Fibroblast of lung (primary cell): Measurements from ENCODE around the gene ARHGAP18. TPM values are rescaled to one million over a fixed set of nuclear protein-coding genes. Genes with fewer than 3 reads are reported as not detected.
A peak's percentile ranks its signal among the peaks of the same experiment; 100 is the strongest.

Source experiments
- DNase-seq, 2 donors: peaks; one replicate each; pipeline versions ENCODE4 v3.0.0 to v3.0.0-alpha.2; 2010; ENCODE audit warnings: low read depth in 2 of 2
- H2AFZ ChIP-seq: 2 replicates; pipeline ENCODE4 v1.5.1; 2012; ENCODE audit warnings: low read length, control low read depth, inconsistent platforms
- H3K27ac ChIP-seq: 2 replicates; pipeline ENCODE4 v1.5.1; 2011; ENCODE audit warnings: low read length, control low read depth; ENCODE audit not compliant: insufficient read depth
- H3K27me3 ChIP-seq: 2 replicates; pipeline ENCODE4 v1.5.1; 2011; ENCODE audit warnings: mild to moderate bottlenecking, low read length; ENCODE audit not compliant: control insufficient read depth, insufficient read depth
- H3K36me3 ChIP-seq: 2 replicates; pipeline ENCODE4 v1.5.1; 2011; ENCODE audit warnings: low read length; ENCODE audit not compliant: control insufficient read depth, insufficient read depth
- H3K4me1 ChIP-seq: 2 replicates; pipeline ENCODE4 v1.5.1; 2011; ENCODE audit warnings: low read length; ENCODE audit not compliant: control insufficient read depth, insufficient read depth; ENCODE audit errors: extremely low read depth
- H3K4me2 ChIP-seq: 2 replicates; pipeline ENCODE4 v1.5.1; 2011; ENCODE audit warnings: low read length, control low read depth; ENCODE audit not compliant: insufficient read depth; ENCODE audit errors: extremely low read depth
- H3K4me3 ChIP-seq, 4 experiments: fragments of 200-600 bp in 1 of 4; sonication (generic) in 1 of 4; replicated peaks in 1 of 4; 2 replicates each; pipeline ENCODE4 v1.5.1; 2011 to 2016; ENCODE audit warnings: low read length in 4 of 4, low read depth in 3 of 4, mild to moderate bottlenecking in 3 of 4, control low read depth in 2 of 4, inconsistent platforms in 1 of 4, mixed read lengths in 1 of 4; ENCODE audit not compliant: insufficient read depth in 1 of 4; ENCODE audit errors: control extremely low read depth in 1 of 4
- H3K79me2 ChIP-seq: 2 replicates; pipeline ENCODE4 v1.5.1; 2012; ENCODE audit warnings: mild to moderate bottlenecking, low read length, inconsistent platforms; ENCODE audit not compliant: control insufficient read depth, insufficient read depth
- H3K9ac ChIP-seq: 2 replicates; pipeline ENCODE4 v1.5.1; 2011; ENCODE audit warnings: mild to moderate bottlenecking, low read length, control low read depth; ENCODE audit not compliant: insufficient read depth
- H3K9me3 ChIP-seq: 2 replicates; pipeline ENCODE4 v1.5.1; 2012; ENCODE audit warnings: low read depth, low read length; ENCODE audit not compliant: control insufficient read depth, insufficient read depth
- H4K20me1 ChIP-seq: 2 replicates; pipeline ENCODE4 v1.5.1; 2011; ENCODE audit warnings: low read length; ENCODE audit not compliant: control insufficient read depth, insufficient read depth; ENCODE audit errors: extremely low read depth
- CTCF ChIP-seq, 2 donors: IDR thresholded peaks in 1 of 2; conservative IDR thresholded peaks in 1 of 2; 1 replicate in 1 of 2; 2 replicates in 1 of 2; pipeline ENCODE4 v1.5.1; 2011 to 2012; ENCODE audit warnings: low read length in 2 of 2, control low read depth in 1 of 2, inconsistent platforms in 1 of 2, low read depth in 1 of 2, mild to moderate bottlenecking in 1 of 2
- EZH2 ChIP-seq: IDR thresholded peaks from 2 replicates; pipeline ENCODE4 v1.5.1; 2012; ENCODE audit warnings: low read length, control low read depth, mild to moderate bottlenecking; ENCODE audit errors: missing control alignments
- polyA plus RNA-seq, 2 donors: library from polyadenylated mRNA; depleted of rRNA in 1 of 2; stranded (reverse) in 1 of 2; unstranded in 1 of 2; fragments of >200 nt; gene quantifications; 2 replicates each; pipeline ENCODE4 v1.2.1, GENCODE V29; 2011 to 2012; ENCODE audit warnings: missing spikeins in 1 of 2
- total RNA-seq: library from RNA; depleted of rRNA; stranded (reverse); fragments of >200 nt; gene quantifications from 2 replicates; pipeline ENCODE4 v1.2.1, GENCODE V29; 2014

Gene ARHGAP18
- total and polyA plus RNA-seq, 2 donors (not counting 1 experiment from before 2014, with no cell fraction given), result 18.6 to 38.3 TPM

DNA sequence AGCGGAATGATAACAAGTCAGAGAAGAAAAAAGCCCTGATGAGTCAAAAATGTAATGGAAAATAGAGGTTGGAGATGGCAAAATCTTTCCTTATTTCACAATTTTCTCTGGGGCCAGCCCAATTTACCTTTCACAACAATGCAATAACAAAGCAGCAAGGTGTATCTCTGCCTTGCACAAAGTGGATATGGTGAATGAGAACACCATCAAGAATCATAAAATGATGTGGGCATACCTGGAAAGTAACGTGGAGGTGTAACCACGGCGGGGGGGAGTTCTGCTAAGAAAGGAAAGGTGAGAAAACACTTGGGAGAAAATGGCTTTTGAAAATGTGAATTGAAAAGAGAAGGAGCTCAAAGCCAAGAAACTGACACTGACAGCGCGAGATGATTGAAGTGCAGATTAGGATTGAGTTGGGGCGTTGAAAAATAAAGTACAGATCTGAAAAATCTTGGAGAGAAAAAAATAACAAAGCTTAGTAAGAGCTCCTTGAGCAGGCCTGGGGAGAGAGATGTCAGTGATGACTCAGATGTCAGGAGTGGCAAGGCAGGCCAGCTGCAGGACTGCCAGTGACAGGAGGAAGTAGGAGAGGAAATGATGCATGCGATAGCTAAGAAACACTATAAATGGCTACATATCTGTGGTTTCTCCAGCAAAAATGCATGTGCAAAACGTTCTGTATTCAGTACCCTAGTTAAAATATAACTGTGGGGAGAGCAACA lies 26.2 kb downstream of the ARHGAP18 start:
- Histone ChIP-seq H3K36me3 (no peaks in the 10 kb centered on the region), H3K4me3 (no peak overlapping the region), H3K9ac (no peak overlapping the region), H3K9me3 (no peaks in the 10 kb centered on the region), H3K4me1 (peaks cover 28% of the 10 kb centered on the region), H3K27me3 (no peaks in the 10 kb centered on the region), H2AFZ (no peak overlapping the region), H3K27ac (peak overlapping the region; percentile 74), H4K20me1 (no peaks in the 10 kb centered on the region), H3K79me2 (peaks cover 68% of the 10 kb centered on the region), H3K4me2 (peak overlapping the region; percentile 70)
- peak; percentile 99 to 100 for DNase-seq
- no peak for TF ChIP-seq CTCF (conservative IDR thresholded peaks at IDR 0.05 in 1 of 2, IDR thresholded peaks at IDR 0.05 in 1 of 2; ENCODE audit: low read depth in 1 of 2, low read length in 2 of 2)

GRCh38 chr6:129681913-129682205 lies 28.1 kb downstream of the ARHGAP18 start:
- DNase-seq, result no peak
- Histone ChIP-seq H2AFZ (no peak overlapping the region), H3K9me3 (no peaks in the 10 kb centered on the region), H3K4me2 (no peak overlapping the region), H4K20me1 (no peaks in the 10 kb centered on the region), H3K27ac (peak overlapping the region; percentile 26), H3K79me2 (peaks cover 67% of the 10 kb centered on the region), H3K9ac (no peak overlapping the region), H3K4me3 (no peak overlapping the region), H3K4me1 (peaks cover 28% of the 10 kb centered on the region), H3K36me3 (no peaks in the 10 kb centered on the region), H3K27me3 (no peaks in the 10 kb centered on the region)
- TF ChIP-seq CTCF (conservative IDR thresholded peaks at IDR 0.05 in 1 of 2, IDR thresholded peaks at IDR 0.05 in 1 of 2; ENCODE audit: low read depth in 1 of 2, low read length in 2 of 2), result no peak
- TF ChIP-seq EZH2, result no peak

GRCh38 chr6:129680633-129681032 lies 29.3 kb downstream of the ARHGAP18 start:
- Histone ChIP-seq H2AFZ (no peak overlapping the region), H4K20me1 (no peaks in the 10 kb centered on the region), H3K79me2 (peaks cover 68% of the 10 kb centered on the region), H3K9me3 (no peaks in the 10 kb centered on the region), H3K4me1 (peaks cover 28% of the 10 kb centered on the region), H3K9ac (no peak overlapping the region), H3K27ac (peak overlapping the region; percentile 57), H3K36me3 (no peaks in the 10 kb centered on the region), H3K4me2 (no peak overlapping the region), H3K4me3 (no peak overlapping the region), H3K27me3 (no peaks in the 10 kb centered on the region)
- no peak for DNase-seq
- TF ChIP-seq CTCF (conservative IDR thresholded peaks at IDR 0.05 in 1 of 2, IDR thresholded peaks at IDR 0.05 in 1 of 2; ENCODE audit: low read depth in 1 of 2, low read length in 2 of 2) (no peak), EZH2 (no peak)
